Measurements from ENCODE around the gene PRR30.
"Not testable (repeated sequence)": the region's sequence is repeated elsewhere in the genome, so short reads cannot be mapped to it uniquely, and the experiment has no call there.

PRR30 gene

DNA sequence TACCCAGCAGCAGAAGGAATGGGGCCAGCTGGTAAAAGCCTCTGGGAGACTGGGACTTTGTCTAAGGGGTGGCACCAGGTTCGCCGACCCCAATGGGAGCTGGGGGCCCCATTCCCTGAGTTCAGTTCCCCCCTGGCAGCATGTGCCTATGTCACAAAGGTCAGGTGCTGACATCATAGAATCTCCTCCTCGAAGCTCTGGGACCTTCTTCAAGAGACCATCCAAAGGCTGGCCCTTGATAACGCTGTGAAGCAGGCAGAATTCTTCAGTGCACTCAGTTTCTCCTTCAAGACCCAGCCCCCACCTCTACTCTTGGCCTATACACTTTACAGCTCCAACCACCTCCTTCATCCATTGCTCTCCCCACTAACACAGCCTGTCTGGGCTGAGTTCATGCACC, at the start of gene PRR30:
PRR30 (minus strand) TSS at position 101 of the 400 bp plus-strand sequence. CDS start 1,081 bp downstream, outside the sequence.
- no peak for DNase-seq

DNA sequence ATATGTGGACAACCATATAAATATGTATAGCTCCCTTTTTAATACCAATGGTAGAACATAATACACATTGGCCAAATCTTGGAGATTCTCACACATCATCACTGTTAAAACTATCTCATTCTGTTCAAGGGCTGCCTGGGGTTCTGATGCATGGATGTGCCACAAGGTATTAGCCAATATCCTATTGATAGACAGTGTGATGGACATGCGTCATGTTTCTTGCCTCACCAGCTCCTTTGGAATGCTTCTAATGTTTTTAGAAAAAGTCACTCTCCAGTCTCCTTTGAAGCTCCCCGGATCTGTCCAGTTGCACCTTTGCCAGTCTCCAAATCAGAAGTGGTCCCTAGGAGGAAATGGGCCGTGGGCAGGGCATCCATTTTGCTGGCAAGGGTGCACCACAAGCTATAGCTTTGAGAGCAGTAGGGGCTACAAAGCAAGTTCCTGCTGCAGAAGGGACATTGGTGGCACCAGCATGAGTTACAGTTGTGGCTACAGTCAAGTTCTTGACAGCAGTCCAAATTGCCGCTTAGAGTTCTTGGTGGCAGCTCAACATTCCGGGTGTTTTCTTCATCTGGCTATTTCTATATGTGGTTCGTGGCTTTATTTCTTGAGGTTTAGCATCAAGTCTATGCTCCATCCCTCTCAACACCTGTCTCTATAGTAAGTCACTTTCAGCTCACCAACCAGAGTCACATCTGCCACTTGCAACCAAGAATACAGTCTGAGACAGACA, 47.6 kb upstream of the PRR30 start:
- DNase-seq: no peak

DNA sequence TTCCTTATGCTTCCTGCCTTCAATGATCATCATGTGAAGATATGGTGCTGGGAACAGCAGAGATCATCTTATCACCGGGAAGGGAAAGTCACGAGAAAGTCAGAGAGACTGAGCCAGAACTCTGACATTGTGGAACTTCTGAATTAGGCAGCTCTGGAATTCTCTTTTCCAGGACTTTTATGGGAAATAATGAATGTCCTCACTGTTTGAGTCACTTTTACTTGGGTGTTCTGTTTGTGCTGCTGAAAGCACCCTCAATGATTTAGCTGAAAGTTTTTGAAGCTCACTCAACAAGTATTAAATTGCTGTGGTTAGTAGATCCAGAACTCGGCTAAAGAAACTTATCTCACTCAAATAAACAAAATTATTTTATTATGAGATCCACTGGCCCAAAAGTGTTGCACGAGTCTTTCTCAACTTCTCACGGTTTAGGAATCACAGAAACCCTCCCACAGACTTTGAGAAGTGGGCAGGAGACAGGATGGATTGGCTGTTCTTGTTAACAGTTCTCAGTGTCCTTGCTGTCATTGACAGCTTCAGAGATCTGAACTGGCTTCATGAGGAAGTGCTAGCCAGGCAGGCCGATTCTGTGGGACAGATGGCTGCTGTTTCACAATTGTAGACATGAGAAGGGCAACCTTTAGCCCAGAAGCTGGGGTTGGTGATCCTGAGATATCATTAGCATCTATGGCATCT, 46.3 kb upstream of the PRR30 start:
- DNase-seq: no peak

DNA sequence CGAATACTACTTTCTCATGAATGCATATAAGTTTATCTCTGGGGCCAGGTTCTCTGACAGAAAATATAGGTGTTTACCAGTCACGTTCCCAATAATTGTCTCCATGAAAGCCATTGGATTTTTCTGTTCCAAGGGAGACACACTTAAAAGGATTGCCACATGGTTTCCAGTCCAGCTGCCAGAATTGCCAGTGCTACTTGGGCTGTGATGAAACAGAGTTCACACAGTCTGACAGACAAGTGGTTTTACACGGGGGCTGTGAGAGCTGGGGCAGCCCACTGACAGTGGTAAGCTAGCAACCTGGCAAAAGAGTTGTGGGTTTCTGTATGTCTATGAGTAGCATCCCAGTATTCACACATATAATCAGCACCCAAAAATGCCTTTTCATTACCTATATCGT, 44.9 kb upstream of the PRR30 start:
- DNase-seq: no peak

DNA sequence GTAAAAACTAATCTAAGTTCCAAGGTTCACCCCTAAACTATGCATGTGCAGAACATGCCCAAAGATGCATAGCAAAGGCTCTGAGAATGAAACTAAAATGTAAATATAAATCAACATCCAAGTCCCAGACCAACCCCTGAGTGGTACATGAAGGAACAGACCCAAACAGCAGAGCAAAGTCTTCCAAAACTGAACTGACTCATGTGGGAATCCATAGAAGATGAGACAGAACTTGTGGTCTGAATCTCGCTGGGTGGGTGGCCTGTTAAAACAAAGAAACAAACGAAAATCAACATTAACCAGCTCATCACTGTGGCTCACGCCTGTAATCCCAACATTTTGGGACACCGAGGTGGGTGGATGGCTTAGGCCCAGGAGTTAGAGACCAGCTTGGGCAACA, 43.1 kb upstream of the PRR30 start:
- DNase-seq: no peak

DNA sequence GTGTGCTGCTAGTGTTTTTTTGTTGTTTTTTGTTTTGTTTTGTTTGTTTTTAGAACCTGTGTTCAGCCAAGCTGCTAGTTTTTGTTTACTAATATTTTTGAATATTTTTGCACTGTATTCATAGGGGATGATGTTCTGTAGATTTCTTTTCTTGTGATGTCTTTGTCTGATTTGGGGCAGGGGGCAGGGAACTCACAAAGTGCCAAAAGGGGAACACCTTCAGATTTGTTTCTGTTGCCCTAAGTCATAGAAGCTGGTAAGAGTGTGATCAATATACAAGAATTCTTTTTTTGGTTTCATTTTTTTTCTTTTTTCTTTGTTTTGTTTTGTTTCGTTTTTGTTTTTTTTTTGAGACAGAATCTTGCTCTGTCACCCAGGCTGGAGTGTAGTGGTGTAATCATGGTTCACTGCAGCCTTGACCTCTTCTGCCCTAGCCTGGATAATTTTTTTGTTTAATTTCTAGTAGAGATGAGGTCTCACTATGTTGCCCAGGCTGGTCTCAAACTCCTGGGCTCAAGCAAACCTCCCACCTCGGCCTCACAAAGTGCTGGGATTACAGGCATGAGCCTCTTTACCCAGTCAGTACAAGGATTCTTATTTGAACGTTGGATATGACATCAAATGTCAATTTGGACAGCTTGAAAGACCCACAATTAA, 40.3 kb upstream of the PRR30 start:
- DNase-seq: no peak

DNA sequence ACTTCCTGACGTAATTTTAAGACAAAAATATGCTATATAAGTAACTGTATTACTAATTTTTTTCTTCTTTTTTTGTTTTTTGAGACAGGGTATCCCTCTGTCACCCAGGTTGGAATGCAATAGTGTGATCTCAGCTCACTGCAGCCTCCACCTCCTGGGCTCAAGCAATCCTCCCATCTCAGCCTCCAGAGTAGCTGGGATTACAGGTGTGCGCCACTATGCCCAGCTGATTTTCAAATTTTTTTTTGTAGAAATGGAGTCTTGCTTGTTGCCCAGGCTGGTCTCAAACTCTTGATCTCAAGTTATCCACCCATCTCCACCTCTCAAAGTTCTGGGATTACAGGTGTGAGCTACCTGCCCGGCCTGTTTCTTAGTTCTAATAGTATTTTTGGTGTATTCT, 39.3 kb upstream of the PRR30 start:
- no peak for DNase-seq

DNA sequence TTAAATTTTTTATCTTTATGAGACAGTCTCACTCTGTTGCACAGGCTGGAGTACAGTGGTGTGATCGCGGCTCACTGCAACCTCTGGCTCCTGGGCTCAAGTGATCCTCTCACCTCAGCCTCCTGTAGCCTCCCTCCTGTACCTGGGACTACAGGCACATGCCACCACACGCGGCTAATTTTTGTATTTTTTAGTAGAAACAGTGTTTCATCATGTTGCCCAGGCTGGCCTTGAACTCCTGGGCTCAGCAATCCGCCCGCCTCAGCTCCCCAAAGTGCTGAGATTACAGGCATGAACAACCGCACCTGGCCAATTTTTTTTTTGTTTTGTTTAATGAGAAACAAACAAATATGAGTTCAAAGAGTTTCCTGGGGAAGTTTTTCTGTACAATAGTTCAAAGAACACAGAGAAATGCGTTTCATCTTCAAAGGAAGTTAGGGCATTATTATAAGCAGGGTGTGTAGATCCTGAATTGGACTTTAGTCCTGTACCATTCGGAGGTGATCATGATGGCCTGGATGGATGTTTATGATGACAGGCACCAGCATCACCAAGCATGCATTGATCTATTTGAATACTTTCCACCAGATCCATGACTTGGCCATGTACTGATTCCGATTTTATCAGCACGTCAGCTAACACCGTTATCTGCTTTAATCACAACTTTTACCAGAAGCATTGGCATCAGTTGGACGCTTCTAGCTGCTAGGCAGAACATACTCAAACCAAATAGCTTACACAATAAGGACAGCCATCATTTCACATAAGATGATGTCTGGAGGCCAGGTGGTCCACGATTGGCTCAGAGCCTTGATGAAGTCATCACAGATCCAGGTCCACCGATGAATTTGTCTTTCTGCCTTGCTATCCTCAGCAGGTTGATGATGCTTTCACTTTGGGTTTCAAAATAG, 38.5 kb upstream of the PRR30 start:
- no peak for DNase-seq

DNA sequence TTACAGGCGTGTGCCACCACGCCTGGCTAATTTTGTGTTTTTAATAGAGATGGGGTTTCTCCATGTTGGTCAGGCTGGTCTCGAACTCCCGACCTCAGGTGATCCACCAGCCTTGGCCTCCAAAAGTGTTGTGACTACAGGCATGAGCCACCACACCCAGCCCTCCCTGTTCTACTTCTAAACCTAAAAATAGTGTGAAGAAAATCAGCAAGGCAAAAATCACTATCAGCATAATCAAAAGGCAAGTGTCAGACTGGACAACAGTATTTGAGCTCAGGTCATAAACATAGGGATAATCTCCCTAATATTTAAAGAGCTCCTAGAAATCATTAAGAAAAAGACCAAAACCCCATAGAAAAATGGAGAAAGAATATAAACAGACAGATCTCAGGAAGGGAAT, 36.6 kb upstream of the PRR30 start:
- not testable (repeated sequence) for DNase-seq

DNA sequence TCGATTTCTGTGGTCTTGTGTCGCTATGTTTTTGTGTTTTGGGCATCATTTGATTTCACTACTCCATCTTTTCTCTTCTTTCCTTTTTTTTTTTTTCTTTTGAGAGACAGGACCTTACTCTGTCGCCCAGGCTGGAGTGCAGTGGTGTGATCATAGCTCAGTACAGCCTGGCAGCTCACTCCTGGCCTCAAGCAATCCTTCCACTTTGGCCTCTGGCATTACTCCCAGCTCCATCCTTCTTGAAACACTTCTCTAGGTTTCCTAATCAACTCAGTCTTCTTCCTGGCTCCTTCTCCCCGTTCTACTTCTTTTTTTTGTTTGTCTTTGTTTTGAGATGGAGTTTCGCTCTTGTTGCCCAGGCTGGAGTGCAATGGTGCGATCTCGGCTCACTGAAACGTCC, 36.1 kb upstream of the PRR30 start:
- no peak for DNase-seq

DNA sequence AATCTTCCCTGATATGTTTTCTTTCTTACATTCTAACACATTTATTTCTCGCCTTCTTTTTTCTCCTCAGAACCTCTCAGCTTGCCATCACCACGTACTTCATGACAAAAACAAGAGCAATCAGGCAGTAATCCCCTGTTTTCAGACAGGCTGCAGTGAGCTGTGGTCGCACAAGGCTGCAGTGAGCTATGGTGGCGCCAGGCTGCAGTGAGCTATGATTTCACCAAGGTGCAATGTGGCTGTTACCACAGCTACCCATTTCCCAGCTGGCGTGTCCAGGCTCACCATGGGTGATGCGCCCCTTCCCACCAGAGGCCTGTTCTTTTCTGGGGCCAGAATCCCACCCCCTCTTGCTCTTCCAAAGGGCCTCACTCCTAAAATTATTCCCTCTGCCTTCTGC, 35.4 kb upstream of the PRR30 start:
- no peak for DNase-seq

DNA sequence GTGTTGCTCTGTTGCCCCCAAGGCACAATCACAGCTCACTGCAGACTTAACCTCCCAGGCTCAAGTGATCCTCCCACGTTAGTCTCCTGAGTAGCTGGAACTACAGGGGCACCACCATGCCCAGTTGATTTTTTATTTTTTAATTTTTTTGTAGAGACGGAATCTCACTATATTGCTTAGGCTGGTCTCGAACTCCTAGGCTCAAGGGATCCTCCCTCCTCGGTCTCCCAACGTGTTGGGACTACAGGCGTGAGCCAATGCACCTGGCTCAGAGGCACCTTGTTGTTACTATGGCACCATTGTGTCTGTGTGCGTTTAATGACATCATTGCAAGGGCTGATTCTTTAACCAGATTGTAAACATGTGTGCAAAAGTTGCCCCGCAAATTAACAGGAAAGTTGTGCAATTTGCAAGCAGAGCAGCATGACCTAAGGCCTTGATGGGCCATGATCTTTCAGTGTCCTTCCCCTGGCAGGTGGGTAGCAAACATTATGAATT, 32.2 kb upstream of the PRR30 start:
- DNase-seq: no peak

DNA sequence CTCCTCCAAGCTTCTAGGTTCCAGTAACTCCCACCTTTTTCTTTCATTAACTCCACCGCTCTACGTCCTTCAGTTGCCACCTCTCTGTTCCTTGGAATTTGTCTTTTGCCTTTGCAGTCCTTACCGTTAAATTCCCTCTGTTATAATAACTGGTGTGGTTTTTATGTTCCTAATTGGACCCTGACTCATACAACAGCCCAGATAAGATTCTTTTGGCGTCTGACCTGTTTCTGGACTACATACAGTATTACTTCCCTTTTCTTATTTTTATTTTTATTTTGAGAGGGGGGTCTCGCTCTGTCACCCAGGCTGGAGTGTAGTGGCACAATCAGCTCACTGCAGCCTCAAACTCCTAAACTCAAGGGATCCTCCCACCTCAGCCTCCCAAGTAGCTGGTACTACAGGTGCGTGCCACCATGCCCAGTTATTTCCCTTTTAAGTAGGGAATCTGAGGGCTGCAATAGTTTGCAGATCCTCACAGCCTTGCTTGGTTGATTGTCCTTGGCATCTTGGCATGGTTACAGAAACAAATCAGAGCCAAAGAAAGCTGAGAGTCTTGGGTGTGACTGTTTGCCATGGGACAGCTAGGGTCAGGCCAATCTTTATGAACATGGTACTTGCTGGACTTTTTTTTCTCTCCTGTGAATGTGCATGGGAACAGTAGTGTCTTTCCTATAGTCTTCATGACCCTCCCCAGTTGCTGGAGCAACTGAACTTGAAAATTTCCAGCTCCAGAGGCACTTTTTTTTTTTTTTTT, 31.5 kb upstream of the PRR30 start:
- no peak for DNase-seq

DNA sequence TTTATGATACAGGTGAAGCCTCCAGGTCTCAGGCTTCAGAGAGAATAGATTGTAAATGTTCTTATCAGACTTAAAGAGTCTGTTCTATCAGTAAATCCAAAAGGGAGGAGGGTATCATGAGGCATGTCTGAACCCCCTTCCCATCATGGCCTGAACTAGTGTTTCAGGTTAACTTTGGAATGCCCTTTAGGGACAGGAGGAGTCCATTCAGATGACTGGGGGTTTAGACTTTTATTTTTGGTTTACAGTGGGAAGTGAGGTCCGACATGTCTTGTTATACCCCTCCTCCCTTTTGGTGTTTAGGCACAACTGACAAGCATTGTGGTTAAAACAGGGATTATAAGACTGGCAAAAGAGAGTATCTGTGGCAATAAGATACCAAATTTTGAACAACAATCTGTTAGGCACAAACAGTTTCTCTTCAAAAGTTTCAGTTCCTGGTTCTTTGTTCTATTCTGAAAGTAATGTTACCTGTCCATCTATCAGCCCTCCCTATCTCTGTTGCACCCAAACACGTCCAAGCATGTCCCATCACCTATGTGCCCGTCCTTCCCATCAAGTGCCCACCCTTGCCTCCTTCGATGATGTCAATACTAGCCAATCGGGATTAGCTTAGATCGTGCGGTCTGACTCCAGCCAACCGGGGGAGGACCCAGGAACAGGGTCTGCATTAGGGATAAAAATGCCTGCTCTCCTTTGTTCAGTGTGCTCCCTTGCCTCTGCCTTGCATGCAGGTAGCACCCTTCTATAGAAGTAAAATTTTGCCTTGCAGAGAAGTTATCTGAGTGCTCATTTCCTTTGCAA, 26.0 kb upstream of the PRR30 start:
- DNase-seq: no peak

DNA sequence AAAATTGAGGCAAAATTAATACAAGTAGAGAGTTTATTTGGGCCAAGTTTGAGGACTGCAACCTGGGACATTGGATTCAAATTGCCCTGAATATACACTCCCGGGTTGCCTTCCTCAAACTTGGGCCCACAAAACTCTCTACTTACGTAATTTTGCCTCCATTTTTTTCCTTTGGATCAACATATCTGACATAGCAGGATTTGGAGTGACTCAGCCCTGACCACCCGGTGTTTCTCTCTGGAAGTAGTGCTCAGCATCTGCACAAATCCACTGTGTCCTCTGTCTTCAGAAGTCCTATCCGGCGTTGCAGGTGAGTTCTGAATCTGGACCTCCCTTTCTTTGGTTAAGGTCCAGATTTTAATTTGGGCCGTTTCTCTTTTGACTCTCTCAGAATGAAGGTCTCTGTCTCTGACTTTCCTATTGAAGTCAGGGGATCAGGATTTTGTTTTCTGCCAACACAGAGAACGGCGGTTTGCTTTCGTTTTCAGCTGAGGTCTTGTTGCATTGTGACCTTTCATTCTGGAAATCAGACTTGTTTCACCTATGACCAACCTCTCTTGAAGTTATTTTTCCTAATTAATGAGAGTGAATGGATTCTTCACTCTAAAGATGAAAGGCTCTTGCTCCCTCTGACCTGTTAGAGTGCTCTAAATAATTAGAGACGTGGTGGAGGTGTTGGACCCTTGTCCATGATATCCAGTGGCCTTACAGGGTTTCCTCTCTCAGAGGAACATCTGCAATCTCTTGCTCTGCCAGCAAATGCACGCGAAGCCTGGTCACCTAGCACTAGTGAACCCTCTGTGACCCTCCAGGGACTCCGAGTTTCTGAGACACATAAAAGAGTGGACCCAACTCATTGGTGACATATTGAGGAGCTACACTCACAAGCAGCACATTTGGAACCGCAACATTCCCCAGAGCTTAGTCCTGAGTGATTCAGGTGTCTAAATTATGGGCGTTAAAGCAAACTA, 23.2 kb upstream of the PRR30 start:
- DNase-seq: no peak

DNA sequence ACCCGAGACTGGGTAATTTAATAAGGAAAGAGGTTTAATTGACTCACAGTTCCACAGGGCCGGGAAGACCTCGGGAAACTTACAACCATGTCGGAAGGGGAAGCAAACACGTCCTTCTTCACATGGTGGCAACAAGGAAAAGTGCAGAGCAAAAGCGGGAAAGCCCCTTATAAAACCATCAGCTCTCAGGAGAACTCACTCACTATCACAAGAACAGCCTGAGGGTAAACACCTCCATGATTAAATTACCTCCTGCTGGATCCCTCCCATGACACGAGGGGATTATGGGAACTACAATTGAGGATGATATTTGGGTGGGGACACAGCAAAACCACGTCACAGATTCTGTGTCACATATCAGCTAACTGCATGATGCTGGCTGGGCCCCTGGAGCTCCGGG, 21.0 kb upstream of the PRR30 start:
- DNase-seq: no peak

DNA sequence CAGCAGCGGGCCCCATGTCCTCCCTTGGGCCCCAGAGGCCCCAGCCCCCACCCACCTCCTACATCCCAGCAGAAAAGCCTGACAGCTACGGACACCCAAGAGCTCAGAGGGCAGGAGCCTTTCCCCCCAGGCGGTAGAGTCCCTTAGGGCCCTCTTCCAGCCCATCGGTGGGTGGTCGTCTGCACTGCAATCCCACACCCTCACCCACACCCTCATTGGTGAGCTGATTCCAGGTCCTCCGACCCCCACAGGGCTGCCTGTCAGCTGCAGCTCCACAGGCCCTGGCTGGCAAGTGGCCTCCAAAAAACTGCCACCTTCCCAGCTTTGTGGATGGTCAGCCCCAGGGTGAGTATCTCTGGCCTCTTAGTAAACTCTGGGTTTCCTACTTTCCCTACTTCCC, 20.1 kb upstream of the PRR30 start:
- DNase-seq: no peak

DNA sequence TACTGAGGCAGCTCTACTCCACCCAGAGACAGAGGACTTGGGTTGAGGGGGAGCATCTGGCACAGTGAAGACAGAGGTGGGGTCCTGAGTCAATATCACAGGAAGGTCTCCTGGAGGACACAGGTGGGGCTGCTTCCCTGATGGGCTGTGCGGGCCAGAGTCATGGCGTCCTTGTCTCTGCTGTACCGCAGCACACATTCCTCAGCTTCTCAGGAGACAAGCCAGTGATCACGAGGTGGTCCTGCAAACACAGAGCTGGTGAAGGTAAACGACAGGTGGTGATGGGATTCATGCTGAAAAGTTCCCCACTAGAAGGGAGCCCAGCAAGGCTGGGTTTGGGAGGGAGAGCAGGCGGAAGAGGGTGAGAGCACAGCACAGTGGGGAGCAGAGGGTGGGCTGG, 19.3 kb upstream of the PRR30 start:
- no peak for DNase-seq

DNA sequence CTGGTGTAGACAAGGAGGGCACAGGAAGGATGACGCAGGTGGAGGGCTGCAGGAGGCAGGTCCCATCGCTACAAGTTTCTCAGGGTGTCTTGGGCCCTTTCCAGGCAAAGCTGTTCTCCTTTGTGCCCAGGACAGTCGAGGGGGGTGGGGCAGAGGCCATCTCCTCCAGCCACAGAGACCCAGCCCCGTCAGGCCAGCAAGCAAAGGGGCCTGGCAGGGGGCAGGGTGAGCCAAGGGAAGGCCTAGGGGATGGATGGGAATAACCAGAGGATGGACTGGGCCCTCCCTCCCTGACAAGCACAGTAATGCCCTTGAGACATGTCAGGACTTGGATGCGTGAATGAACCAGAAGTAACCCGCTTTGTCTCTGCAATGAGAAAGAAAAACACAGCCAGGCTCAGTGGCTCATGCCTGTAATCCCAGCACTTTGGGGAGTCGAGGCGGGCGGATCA, 15.9 kb upstream of the PRR30 start:
- DNase-seq: no peak

DNA sequence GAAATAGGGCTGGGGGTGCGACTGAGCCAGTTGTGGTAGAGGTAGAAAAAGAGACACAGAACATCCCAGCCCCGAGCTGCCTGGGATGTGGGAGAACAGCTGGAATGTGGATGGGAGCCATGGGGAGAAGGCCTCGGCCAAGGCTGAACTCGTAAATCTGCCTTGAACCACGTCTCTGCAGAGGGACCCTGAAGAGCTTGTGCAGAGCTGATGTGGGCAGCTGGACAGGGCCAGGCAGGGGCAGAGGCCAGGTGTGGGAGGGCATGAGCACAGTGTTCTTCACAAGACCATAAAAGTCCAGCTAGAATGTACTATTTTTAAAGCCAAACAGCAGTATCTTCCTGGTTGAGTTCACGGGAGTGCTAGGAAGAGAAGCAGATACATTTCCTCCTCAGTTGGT, 15.3 kb upstream of the PRR30 start:
- DNase-seq: no peak
